Measurements from ENCODE around the gene CREBBP. TPM values are rescaled to one million over a fixed set of nuclear protein-coding genes. Genes with fewer than 3 reads are reported as not detected.

CREBBP gene
- polyA plus RNA-seq, 1 of the 3 experiments (the other 2 are of a cell fraction), result 5.7 TPM

DNA sequence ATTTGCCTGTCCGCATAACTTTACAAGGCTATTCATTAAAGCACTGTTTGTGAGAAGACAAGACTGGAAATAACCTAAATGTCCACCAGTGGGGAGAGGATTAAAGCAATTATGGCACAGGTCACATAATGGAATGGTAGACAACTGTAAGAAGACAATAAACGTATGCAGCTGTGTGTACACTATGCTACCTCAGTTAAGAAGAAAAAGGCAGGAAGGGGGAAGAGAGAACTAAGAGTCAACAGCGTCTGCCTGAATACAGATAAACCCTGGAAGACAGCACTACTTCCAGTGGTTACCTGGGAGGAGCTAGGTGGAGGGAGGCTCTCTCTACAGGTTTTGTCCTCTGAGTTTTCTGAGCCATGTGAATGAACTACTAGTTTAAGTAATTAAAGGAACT is 15.3 kb downstream of the CREBBP start (continued):
- TF ChIP-seq, protein P1, sequence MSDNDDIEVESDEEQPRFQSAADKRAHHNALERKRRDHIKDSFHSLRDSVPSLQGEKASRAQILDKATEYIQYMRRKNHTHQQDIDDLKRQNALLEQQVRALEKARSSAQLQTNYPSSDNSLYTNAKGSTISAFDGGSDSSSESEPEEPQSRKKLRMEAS (IDR thresholded peaks at IDR 0.05; ENCODE audit: low read depth), result no peak
- TF ChIP-seq FOXM1 (IDR thresholded peaks at IDR 0.05; ENCODE audit: low read depth) (no peak), ELF1 (IDR thresholded peaks at IDR 0.05) (no peak), SMC3 (IDR thresholded peaks at IDR 0.05; ENCODE audit: low read depth, low read length) (no peak), RCOR1 (IDR thresholded peaks at IDR 0.05; ENCODE audit: low read length) (no peak), GABPA (IDR thresholded peaks at IDR 0.05; ENCODE audit: low read depth) (no peak), RAD21 (IDR thresholded peaks at IDR 0.05; ENCODE audit: low read length) (no peak), JUND (IDR thresholded peaks at IDR 0.05) (no peak), FOXJ3 (CRISPR knock-in tag; IDR thresholded peaks at IDR 0.05) (no peak), MXI1 (IDR thresholded peaks at IDR 0.05; ENCODE audit: low read depth, low read length) (no peak)
- TF ChIP-seq, protein P2, sequence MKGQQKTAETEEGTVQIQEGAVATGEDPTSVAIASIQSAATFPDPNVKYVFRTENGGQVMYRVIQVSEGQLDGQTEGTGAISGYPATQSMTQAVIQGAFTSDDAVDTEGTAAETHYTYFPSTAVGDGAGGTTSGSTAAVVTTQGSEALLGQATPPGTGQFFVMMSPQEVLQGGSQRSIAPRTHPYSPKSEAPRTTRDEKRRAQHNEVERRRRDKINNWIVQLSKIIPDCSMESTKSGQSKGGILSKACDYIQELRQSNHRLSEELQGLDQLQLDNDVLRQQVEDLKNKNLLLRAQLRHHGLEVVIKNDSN (IDR thresholded peaks at IDR 0.05; ENCODE audit: borderline replicate concordance, low read depth), result no peak
- TF ChIP-seq, protein P3, sequence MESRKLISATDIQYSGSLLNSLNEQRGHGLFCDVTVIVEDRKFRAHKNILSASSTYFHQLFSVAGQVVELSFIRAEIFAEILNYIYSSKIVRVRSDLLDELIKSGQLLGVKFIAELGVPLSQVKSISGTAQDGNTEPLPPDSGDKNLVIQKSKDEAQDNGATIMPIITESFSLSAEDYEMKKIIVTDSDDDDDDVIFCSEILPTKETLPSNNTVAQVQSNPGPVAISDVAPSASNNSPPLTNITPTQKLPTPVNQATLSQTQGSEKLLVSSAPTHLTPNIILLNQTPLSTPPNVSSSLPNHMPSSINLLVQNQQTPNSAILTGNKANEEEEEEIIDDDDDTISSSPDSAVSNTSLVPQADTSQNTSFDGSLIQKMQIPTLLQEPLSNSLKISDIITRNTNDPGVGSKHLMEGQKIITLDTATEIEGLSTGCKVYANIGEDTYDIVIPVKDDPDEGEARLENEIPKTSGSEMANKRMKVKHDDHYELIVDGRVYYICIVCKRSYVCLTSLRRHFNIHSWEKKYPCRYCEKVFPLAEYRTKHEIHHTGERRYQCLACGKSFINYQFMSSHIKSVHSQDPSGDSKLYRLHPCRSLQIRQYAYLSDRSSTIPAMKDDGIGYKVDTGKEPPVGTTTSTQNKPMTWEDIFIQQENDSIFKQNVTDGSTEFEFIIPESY (IDR thresholded peaks at IDR 0.05; ENCODE audit: borderline replicate concordance, low read depth), result no peak

DNA sequence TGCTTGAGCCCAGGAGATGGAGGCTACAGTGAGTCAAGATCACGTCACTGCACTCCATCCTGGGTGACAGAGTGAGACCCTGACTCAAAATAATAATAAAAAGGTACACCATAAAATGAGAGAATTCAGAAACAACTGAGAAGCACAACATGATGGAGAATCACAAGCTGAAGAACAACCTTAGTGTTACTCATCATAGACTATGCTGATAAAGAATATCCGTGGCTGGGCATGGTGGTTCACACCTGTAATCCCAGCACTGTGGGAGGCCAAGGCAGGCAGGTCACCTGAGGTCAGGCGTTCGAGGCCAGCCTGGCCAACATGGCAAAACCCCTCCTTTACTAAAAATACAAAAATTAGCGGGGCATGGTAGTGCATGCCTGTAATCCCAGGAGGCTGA is 16.0 kb downstream of the CREBBP start:
- no peak overlapping the region for H3K4me3 ChIP-seq (ENCODE audit: low read depth in 2 of 2, low read length in 1 of 2)
- no peak overlapping the region for H2AFZ ChIP-seq (ENCODE audit: low read depth)
- TF ChIP-seq, protein P2 (IDR thresholded peaks at IDR 0.05; ENCODE audit: borderline replicate concordance, low read depth), result no peak
- TF ChIP-seq ELF1 (IDR thresholded peaks at IDR 0.05), result no peak
- TF ChIP-seq, protein P4, sequence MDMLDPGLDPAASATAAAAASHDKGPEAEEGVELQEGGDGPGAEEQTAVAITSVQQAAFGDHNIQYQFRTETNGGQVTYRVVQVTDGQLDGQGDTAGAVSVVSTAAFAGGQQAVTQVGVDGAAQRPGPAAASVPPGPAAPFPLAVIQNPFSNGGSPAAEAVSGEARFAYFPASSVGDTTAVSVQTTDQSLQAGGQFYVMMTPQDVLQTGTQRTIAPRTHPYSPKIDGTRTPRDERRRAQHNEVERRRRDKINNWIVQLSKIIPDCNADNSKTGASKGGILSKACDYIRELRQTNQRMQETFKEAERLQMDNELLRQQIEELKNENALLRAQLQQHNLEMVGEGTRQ (IDR thresholded peaks at IDR 0.05; ENCODE audit: borderline replicate concordance, low read depth, low read length), result no peak
- no peak for TF ChIP-seq RFX5 (IDR thresholded peaks at IDR 0.05; ENCODE audit: low read length)
- no peak for TF ChIP-seq FOSL2 (IDR thresholded peaks at IDR 0.05; ENCODE audit: borderline replicate concordance, low read depth)
- TF ChIP-seq, protein P5, sequence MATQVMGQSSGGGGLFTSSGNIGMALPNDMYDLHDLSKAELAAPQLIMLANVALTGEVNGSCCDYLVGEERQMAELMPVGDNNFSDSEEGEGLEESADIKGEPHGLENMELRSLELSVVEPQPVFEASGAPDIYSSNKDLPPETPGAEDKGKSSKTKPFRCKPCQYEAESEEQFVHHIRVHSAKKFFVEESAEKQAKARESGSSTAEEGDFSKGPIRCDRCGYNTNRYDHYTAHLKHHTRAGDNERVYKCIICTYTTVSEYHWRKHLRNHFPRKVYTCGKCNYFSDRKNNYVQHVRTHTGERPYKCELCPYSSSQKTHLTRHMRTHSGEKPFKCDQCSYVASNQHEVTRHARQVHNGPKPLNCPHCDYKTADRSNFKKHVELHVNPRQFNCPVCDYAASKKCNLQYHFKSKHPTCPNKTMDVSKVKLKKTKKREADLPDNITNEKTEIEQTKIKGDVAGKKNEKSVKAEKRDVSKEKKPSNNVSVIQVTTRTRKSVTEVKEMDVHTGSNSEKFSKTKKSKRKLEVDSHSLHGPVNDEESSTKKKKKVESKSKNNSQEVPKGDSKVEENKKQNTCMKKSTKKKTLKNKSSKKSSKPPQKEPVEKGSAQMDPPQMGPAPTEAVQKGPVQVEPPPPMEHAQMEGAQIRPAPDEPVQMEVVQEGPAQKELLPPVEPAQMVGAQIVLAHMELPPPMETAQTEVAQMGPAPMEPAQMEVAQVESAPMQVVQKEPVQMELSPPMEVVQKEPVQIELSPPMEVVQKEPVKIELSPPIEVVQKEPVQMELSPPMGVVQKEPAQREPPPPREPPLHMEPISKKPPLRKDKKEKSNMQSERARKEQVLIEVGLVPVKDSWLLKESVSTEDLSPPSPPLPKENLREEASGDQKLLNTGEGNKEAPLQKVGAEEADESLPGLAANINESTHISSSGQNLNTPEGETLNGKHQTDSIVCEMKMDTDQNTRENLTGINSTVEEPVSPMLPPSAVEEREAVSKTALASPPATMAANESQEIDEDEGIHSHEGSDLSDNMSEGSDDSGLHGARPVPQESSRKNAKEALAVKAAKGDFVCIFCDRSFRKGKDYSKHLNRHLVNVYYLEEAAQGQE (IDR thresholded peaks at IDR 0.05; ENCODE audit: low read depth, low read length), result no peak
- TF ChIP-seq SMC3 (IDR thresholded peaks at IDR 0.05; ENCODE audit: low read depth, low read length), result no peak
- TF ChIP-seq TEAD4 (IDR thresholded peaks at IDR 0.05; ENCODE audit: borderline replicate concordance, insufficient read depth), result no peak
- TF ChIP-seq, protein P1 (IDR thresholded peaks at IDR 0.05; ENCODE audit: low read depth), result no peak
- peaks cover 6% of the 10 kb centered on the region for H3F3A ChIP-seq (replicated peaks; ENCODE audit: insufficient read depth)
- H3K79me2 ChIP-seq (ENCODE audit: insufficient read depth), result peaks cover 100% of the 10 kb centered on the region
- no peaks in the 10 kb centered on the region for H3K9me2 ChIP-seq
- no peak for DNase-seq
- no peak overlapping the region for H3K4me2 ChIP-seq
- no peaks in the 10 kb centered on the region for H3K27me3 ChIP-seq (ENCODE audit: insufficient read depth)
- WGBS (ENCODE audit: low lambda C conversion rate), result 95% methylated on average over 5 of the region's 5 CpGs
- H3K27ac ChIP-seq (ENCODE audit: low read depth in 2 of 2, low read length in 1 of 2), result no peak overlapping the region
- peaks cover 23% of the 10 kb centered on the region in 2 experiments; a peak in 3 of 4 replicates for H3K4me1 ChIP-seq (ENCODE audit: control insufficient read depth in 1 of 2, insufficient read depth in 2 of 2, low read depth in 1 of 2, low read length in 1 of 2)
- POLR2A ChIA-PET, result no interaction called here
- peaks cover 100% of the 10 kb centered on the region for H4K20me1 ChIP-seq (ENCODE audit: insufficient read depth)
- H3K36me3 ChIP-seq (replicated peaks in 1 of 2; ENCODE audit: control insufficient read depth in 1 of 2, insufficient read depth in 2 of 2, low read length in 1 of 2), result no peaks in the 10 kb centered on the region
- CTCF ChIA-PET, result interaction anchor here (1.1 kb wide), 1 partner anchor 51 kb away, joined by 3 read pairs; no protein-coding TSS in a partner anchor
- H3K9ac ChIP-seq, result no peak overlapping the region
- H3K9me3 ChIP-seq, result no peaks in the 10 kb centered on the region
